Brain microvascular endothelial cell (primary cell): Measurements from ENCODE around the gene NTN3.

Experiments
- DNase-seq: peaks from one replicate; pipeline ENCODE4 v3.0.0-alpha.2; 2020
- H3K27ac ChIP-seq: fragments of 250-450 bp; sonication (Bioruptor Pico); 2 replicates; pipeline ENCODE4 v1.5.1; 2020; ENCODE audit warnings: mild to moderate bottlenecking, moderate library complexity
- H3K27me3 ChIP-seq: fragments of 250-450 bp; sonication (Bioruptor Pico); replicated peaks from 2 replicates; pipeline ENCODE4 v1.5.1; 2020; ENCODE audit warnings: mild to moderate bottlenecking
- H3K36me3 ChIP-seq: fragments of 250-450 bp; sonication (Bioruptor Pico); replicated peaks from 2 replicates; pipeline ENCODE4 v1.5.1; 2020; ENCODE audit warnings: mild to moderate bottlenecking
- H3K4me3 ChIP-seq: 2 replicates; pipeline ENCODE4 v1.5.1; 2011; ENCODE audit warnings: low read depth, mild to moderate bottlenecking, control low read depth, low read length, moderate library complexity
- in situ Hi-C: cut with HindIII; loops from 2 replicates; pipeline ENCODE4 v1.10.0; 2017; ENCODE audit warnings: low sequenced_read_pairs, low pct_ligation_motif_present
- TF ChIP-seq, protein P1 (sequence below): IDR thresholded peaks from 2 replicates; pipeline ENCODE4 v1.5.1; 2011; ENCODE audit warnings: low read depth, mild to moderate bottlenecking, moderate library complexity, low read length, control low read depth, inconsistent platforms; ENCODE audit errors: missing control alignments

Gene NTN3

DNA sequence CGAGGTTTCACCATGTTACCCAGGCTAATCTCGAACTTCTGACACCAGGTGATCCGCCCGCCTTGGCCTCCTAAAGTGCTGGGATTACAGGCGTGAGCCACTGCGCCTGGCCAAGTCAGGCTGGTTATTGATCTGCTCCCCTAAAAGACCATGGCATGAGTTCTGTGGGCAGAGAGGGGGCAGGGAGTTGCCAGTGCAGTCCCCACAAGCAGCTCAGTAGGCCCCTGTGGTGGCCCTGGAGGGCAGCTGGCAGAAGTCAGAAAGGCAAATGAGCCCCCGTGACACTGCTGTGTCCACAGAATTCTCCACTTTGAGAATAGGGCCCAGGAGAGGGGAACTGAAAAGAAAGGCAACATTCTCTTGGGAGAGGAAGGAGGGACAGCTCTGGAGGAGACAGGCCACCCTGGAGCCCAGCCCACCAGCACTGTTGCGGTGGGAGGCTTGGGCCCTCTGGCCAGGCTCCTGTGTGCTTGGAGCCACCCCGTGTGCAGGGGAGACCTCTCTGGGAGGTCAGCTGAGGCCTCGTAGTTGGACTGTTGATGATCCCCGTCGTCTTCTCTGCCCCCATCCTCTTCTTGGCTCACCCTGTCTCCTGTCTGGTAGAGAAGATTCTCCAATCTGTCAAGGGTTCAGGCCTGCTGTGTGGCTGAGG lies 47.0 kb downstream of the NTN3 start:
- no peak for DNase-seq
- Histone ChIP-seq H3K36me3 (peaks cover 14% of the 10 kb centered on the region), H3K27ac (no peak overlapping the region), H3K4me3 (no peak overlapping the region), H3K27me3 (no peaks in the 10 kb centered on the region)
- in situ Hi-C loops, result no loop called here
- TF ChIP-seq, protein P1, sequence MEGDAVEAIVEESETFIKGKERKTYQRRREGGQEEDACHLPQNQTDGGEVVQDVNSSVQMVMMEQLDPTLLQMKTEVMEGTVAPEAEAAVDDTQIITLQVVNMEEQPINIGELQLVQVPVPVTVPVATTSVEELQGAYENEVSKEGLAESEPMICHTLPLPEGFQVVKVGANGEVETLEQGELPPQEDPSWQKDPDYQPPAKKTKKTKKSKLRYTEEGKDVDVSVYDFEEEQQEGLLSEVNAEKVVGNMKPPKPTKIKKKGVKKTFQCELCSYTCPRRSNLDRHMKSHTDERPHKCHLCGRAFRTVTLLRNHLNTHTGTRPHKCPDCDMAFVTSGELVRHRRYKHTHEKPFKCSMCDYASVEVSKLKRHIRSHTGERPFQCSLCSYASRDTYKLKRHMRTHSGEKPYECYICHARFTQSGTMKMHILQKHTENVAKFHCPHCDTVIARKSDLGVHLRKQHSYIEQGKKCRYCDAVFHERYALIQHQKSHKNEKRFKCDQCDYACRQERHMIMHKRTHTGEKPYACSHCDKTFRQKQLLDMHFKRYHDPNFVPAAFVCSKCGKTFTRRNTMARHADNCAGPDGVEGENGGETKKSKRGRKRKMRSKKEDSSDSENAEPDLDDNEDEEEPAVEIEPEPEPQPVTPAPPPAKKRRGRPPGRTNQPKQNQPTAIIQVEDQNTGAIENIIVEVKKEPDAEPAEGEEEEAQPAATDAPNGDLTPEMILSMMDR, result no peak

DNA sequence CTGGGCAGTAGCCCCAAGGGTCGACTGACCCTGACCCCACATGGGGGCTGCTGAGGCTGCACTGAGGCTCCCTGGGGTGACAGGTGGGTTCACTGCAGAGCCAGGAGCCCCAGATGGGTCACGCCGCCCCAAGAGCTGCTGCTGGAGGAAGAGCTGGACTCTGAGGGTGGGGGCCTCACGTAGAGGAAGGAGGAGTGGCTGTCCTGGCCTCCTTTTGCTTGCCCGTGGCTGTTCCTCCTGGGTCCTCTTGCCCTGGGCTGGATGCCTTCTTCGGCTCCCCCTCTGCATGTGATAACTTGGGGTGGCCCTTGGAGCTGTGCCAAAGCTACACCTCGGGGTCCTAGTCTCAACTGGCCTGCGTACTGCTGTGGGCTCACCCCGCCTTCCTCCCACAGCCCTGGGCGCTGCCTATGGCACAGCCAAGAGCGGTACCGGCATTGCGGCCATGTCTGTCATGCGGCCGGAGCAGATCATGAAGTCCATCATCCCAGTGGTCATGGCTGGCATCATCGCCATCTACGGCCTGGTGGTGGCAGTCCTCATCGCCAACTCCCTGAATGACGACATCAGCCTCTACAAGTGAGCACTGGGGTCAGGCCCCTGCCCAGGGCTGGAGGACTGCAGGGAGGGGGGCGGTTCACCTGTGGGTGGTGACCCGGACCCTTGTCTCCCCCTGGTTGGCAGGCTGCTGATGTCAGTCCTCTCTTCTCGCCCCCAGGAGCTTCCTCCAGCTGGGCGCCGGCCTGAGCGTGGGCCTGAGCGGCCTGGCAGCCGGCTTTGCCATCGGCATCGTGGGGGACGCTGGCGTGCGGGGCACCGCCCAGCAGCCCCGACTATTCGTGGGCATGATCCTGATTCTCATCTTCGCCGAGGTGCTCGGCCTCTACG lies 48.0 kb downstream of the NTN3 start:
- in situ Hi-C loops, result no loop called here
- no peak for DNase-seq
- Histone ChIP-seq H3K27me3 (no peaks in the 10 kb centered on the region), H3K27ac (no peak overlapping the region), H3K4me3 (no peak overlapping the region), H3K36me3 (peaks cover 19% of the 10 kb centered on the region)
- TF ChIP-seq, protein P1, result no peak

DNA sequence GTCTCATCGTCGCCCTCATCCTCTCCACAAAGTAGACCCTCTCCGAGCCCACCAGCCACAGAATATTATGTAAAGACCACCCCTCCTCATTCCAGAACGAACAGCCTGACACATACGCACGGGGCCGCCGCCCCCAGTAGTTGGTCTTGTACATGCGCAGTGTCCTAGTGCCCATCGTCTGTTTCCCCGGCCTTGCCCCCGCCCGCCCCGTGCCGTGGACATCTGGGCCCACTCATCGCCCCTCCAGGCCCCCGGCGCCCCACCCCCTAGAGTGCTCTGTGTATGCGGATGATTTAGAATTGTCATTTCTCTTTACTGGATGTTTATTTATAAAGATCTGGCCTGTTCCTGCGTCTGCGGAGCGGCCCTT lies 48.6 kb downstream of the NTN3 start:
- H3K36me3 ChIP-seq, result peaks cover 23% of the 10 kb centered on the region
- no peaks in the 10 kb centered on the region for H3K27me3 ChIP-seq
- in situ Hi-C loops, result no loop called here
- peak overlapping the region; percentile 17 for H3K4me3 ChIP-seq
- no peak for DNase-seq
- H3K27ac ChIP-seq, result no peak overlapping the region
- TF ChIP-seq, protein P1, result no peak

DNA sequence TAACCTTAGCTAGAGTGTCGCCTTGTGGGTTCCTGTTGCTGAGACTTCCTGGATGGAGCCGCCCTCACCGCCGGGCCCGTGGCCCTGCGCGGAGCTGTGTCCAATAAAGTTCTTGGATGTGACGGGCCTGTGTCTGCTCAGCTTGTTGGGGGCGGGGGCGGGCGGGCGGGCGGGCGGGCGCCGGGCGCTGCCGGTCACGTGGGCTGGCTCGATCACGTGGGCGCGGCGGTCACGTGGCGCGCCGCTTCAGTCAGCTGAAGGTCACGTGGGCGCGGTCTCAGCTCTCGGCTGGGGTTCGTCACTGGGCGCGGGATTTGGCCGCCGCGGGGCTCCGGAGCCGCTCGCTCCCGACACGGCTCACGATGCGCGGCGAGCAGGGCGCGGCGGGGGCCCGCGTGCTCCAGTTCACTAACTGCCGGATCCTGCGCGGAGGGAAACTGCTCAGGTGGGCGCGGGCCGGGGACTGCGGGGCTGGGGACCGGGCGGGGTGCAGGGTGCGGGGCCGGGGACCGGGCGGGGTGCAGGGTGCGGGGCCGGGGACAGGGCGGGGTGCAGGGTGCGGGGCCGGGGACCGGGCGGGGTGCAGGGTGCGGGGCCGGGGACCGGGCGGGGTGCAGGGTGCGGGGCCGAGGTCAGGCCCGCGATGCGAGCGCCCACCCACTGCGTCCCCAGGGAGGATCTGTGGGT lies 49.1 kb downstream of the NTN3 start, which contains the start of gene AMDHD2:
TSS of gene AMDHD2 (plus strand) at position 275 of the 687 bp plus-strand sequence. CDS start at position 363, 88 bp downstream.
- Histone ChIP-seq H3K36me3 (peaks cover 27% of the 10 kb centered on the region), H3K27me3 (no peaks in the 10 kb centered on the region), H3K27ac (peak within 1 kb of the TSS; percentile 71), H3K4me3 (peak within 1 kb of the TSS; percentile 72)
- TF ChIP-seq, protein P1, result no peak
- in situ Hi-C loops, result no loop called here
- peak; percentile 87 for DNase-seq

DNA sequence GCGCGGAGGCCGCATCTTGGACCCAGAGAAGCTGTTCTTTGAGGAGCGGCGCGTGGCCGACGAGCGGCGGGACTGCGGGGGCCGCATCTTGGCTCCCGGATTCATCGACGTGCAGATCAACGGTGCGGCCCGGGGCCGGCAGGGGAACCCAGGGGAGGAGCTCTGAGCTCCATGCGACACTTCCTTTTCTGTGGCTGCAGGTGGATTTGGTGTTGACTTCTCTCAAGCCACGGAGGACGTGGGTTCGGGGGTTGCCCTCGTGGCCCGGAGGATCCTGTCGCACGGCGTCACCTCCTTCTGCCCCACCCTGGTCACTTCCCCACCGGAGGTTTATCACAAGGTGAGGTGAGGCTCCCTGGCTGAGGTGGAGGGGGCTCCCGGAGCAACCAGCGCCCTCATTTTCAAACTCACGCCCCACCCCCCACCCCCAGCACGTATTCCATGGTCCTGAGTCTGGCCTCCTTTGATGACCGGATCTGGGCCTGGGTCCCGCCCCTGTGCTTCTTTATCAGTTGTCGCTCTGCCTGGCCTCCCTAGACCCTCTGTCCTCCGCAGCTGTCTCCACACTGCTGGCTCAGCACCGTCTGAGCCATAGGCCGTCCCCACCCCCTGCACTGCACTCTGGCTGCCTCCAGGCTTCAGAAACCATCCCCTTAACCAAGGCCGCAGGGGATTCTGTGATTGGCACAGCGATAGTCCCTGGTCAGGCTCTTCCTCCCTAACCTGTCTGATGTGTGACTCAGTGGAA lies 49.9 kb downstream of the NTN3 start:
- Histone ChIP-seq H3K4me3 (peak overlapping the region; percentile 72), H3K36me3 (peaks cover 27% of the 10 kb centered on the region), H3K27ac (peak overlapping the region; percentile 71), H3K27me3 (no peaks in the 10 kb centered on the region)
- no peak for DNase-seq
- in situ Hi-C loops, result no loop called here
- TF ChIP-seq, protein P1, result peak; percentile 18
